Measurements from ENCODE around the gene ST6GALNAC3.

DNA sequence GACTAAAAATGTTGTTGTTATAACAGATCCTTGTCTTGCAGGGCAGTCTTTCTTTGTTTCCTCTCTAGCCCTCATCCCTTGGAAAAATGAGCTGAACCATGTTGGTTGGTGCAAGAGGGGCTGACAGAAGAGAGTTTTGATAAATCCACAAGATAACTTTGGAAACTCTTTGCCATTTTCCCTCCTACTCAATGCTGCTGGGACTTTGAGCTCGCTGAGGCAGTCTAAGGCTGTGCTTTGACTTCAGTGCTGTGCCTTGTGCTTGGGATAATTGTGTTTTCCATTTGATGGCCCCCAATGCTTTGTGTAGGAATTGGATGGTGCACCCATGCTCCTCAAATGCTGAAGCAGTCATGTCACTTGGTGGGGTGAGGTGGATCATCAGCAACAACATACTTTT lies 31.7 kb downstream of the ST6GALNAC3 start:
- TF ChIP-seq, protein P1, sequence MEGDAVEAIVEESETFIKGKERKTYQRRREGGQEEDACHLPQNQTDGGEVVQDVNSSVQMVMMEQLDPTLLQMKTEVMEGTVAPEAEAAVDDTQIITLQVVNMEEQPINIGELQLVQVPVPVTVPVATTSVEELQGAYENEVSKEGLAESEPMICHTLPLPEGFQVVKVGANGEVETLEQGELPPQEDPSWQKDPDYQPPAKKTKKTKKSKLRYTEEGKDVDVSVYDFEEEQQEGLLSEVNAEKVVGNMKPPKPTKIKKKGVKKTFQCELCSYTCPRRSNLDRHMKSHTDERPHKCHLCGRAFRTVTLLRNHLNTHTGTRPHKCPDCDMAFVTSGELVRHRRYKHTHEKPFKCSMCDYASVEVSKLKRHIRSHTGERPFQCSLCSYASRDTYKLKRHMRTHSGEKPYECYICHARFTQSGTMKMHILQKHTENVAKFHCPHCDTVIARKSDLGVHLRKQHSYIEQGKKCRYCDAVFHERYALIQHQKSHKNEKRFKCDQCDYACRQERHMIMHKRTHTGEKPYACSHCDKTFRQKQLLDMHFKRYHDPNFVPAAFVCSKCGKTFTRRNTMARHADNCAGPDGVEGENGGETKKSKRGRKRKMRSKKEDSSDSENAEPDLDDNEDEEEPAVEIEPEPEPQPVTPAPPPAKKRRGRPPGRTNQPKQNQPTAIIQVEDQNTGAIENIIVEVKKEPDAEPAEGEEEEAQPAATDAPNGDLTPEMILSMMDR (IDR thresholded peaks at IDR 0.05), result no peak
- no peak for TF ChIP-seq ZFX (IDR thresholded peaks at IDR 0.05; ENCODE audit: borderline replicate concordance)

Measured in 22Rv1 (cell line).